Stomach (tissue), 4 donors: ENCODE results near the gene TF.

Source experiments
- CTCF ChIP-seq, 7 experiments: fragments of 450-650 bp in 4 of 7; fragments of 200-600 bp in 3 of 7; sonication (generic) in 3 of 7; IDR thresholded peaks; one replicate each; pipeline ENCODE4 v1.5.1; 2016 to 2019; ENCODE audit warnings: antibody characterized with exemption in 7 of 7, control low read depth in 2 of 7, mild to moderate bottlenecking in 1 of 7
- EP300 ChIP-seq: sonication (generic); formaldehyde crosslinking; IDR thresholded peaks from one replicate; pipeline ENCODE4 v1.6.1; 2017; ENCODE audit warnings: antibody characterized with exemption

- TF ChIP-seq CTCF (IDR thresholded peaks at IDR 0.05) = no peak
- no peak for TF ChIP-seq EP300
These were observed 36.9 kb upstream of the TF start for GRCh38 chr3:133709139-133709750.
